A549 (cell line): ENCODE results near the gene BCL2. TPM values are rescaled to one million over a fixed set of nuclear protein-coding genes. Genes with fewer than 3 reads are reported as not detected.

Experiments
- ATAC-seq, 2 experiments: fragments of 200-7000 bp in 1 of 2; fragments of >200 bp in 1 of 2; cut with Nextera tagmentation in 1 of 2; cut with Tn5 transposase in 1 of 2; 3 replicates each; pipeline versions ENCODE4 v1.8.0 to v1.9.1; 2018 to 2020; ENCODE audit warnings: mild to moderate bottlenecking in 1 of 2, moderate library complexity in 1 of 2
- CTCF ChIA-PET: fragments of 300-600 bp; sonication (Branson Sonifier 250); formaldehyde crosslinking; extraction: SDS; loops from one replicate; lab custom pipeline; 2021; ENCODE audit warnings: antibody characterized with exemption, inconsistent platforms; lab: Yijun Ruan, JAX
- POLR2A ChIA-PET: fragments of 350-600 bp; formaldehyde crosslinking; extraction: SDS; loops from one replicate; lab custom pipeline; 2021; ENCODE audit warnings: antibody characterized with exemption, inconsistent platforms; lab: Yijun Ruan, JAX
- DNase-seq, 2 experiments: peaks; one replicate each; pipeline versions ENCODE4 v3.0.0 to v3.0.0-alpha.2; 2011 to 2016; ENCODE audit warnings: low read depth in 1 of 2, low spot score in 1 of 2
- FAIRE-seq: peaks from 2 replicates; lab custom pipeline; 2011; peaks lifted over from hg19 to GRCh38; lab: Jason Lieb, UNC
- H3K27ac ChIP-seq, 2 experiments: fragments of >200 bp; sonication (Bioruptor Twin); formaldehyde crosslinking; 3 replicates each; pipeline ENCODE4 v1.5.1; 2016 to 2017
- H3K4me1 ChIP-seq: fragments of >200 bp; sonication (Bioruptor Twin); formaldehyde crosslinking; 3 replicates; pipeline ENCODE4 v1.6.1; 2016
- H3K4me2 ChIP-seq: fragments of >200 bp; sonication (Bioruptor Twin); formaldehyde crosslinking; 3 replicates; pipeline ENCODE4 v1.6.1; 2016
- H3K4me3 ChIP-seq: fragments of >200 bp; sonication (Bioruptor Twin); formaldehyde crosslinking; 3 replicates; pipeline ENCODE4 v1.5.1; 2016
- H3K9me3 ChIP-seq: fragments of >200 bp; sonication (Bioruptor Twin); formaldehyde crosslinking; 3 replicates; pipeline ENCODE4 v1.6.1; 2016
- CEBPB ChIP-seq, 2 experiments: fragments of >200 bp in 1 of 2; sonication (Bioruptor Twin) in 1 of 2; formaldehyde crosslinking in 1 of 2; IDR thresholded peaks; 2 replicates each; pipeline ENCODE4 v1.6.1; 2012 to 2016
- CHD4 ChIP-seq: fragments of 200-600 bp; sonication (generic); IDR thresholded peaks from 2 replicates; pipeline ENCODE4 v1.6.1; 2016; ENCODE audit warnings: antibody characterized with exemption, mild to moderate bottlenecking, borderline replicate concordance
- EHMT2 ChIP-seq: fragments of 200-600 bp; sonication (generic); IDR thresholded peaks from 2 replicates; pipeline ENCODE4 v1.6.1; 2016; ENCODE audit warnings: antibody characterized with exemption, low read depth, mild to moderate bottlenecking, moderate library complexity
- EP300 ChIP-seq, 2 experiments: fragments of >200 bp; sonication (Bioruptor Twin); formaldehyde crosslinking; IDR thresholded peaks; 2 replicates in 1 of 2; 3 replicates in 1 of 2; pipeline ENCODE4 v1.6.1; 2016 to 2017
- FOSB ChIP-seq: fragments of 250-450 bp; sonication (Bioruptor Pico); IDR thresholded peaks from 2 replicates; pipeline ENCODE4 v1.5.0; 2020; ENCODE audit warnings: mild to moderate bottlenecking, moderate library complexity
- FOSL2 ChIP-seq, 2 experiments: fragments of 450-650 bp in 1 of 2; fragments of >200 bp in 1 of 2; sonication (Bioruptor Twin) in 1 of 2; formaldehyde crosslinking; IDR thresholded peaks; 2 replicates each; pipeline versions ENCODE4 v1.5.0 to v1.6.1; 2016 to 2020; ENCODE audit warnings: mild to moderate bottlenecking in 1 of 2, moderate library complexity in 1 of 2
- GATA3 ChIP-seq: IDR thresholded peaks from 2 replicates; pipeline ENCODE4 v1.6.1; 2012; ENCODE audit warnings: borderline replicate concordance
- HDAC2 ChIP-seq: fragments of 200-600 bp; sonication (generic); IDR thresholded peaks from 2 replicates; pipeline ENCODE4 v1.6.1; 2016
- HES2 ChIP-seq: fragments of >200 bp; sonication (Bioruptor Twin); formaldehyde crosslinking; IDR thresholded peaks from 2 replicates; pipeline ENCODE4 v1.6.1; 2016
- HOXB5 ChIP-seq: fragments of 250-450 bp; sonication (Bioruptor Pico); IDR thresholded peaks from 2 replicates; pipeline ENCODE4 v1.5.0; 2020; ENCODE audit warnings: mild to moderate bottlenecking, moderate library complexity
- JUN ChIP-seq, 2 experiments: fragments of >200 bp; sonication (Bioruptor Twin); formaldehyde crosslinking; IDR thresholded peaks; 2 replicates in 1 of 2; 3 replicates in 1 of 2; pipeline ENCODE4 v1.6.1; 2016 to 2017
- MAZ ChIP-seq: fragments of 150-350 bp; IDR thresholded peaks from 2 replicates; pipeline ENCODE4 v1.6.1; 2014; ENCODE audit warnings: antibody characterized with exemption, low read depth, low read length, borderline replicate concordance
- PHF8 ChIP-seq: fragments of 200-600 bp; sonication (generic); IDR thresholded peaks from 2 replicates; pipeline ENCODE4 v1.6.1; 2016; ENCODE audit warnings: low read depth, mild to moderate bottlenecking, antibody characterized with exemption, moderate library complexity, borderline replicate concordance
- POLR2A ChIP-seq: IDR thresholded peaks from 2 replicates; pipeline ENCODE4 v1.6.1; 2012; ENCODE audit warnings: mild to moderate bottlenecking, low read length
- RCOR1 ChIP-seq: fragments of 150-350 bp; IDR thresholded peaks from 2 replicates; pipeline ENCODE4 v1.6.1; 2014; ENCODE audit warnings: antibody characterized with exemption, low read length, low read depth
- ZC3H11A ChIP-seq: fragments of 450-650 bp; IDR thresholded peaks from 2 replicates; pipeline ENCODE4 v1.6.1; 2014; ENCODE audit warnings: antibody characterized with exemption, mild to moderate bottlenecking
- ZFP36 ChIP-seq: fragments of 450-650 bp; IDR thresholded peaks from 2 replicates; pipeline ENCODE4 v1.6.1; 2014; ENCODE audit warnings: borderline replicate concordance; ENCODE audit not compliant: partially characterized antibody
- ZNF302 ChIP-seq: fragments of 250-450 bp; sonication (Bioruptor Pico); IDR thresholded peaks from 2 replicates; pipeline ENCODE4 v1.9.0; 2021; ENCODE audit warnings: inconsistent platforms, mild to moderate bottlenecking, moderate library complexity
- WGBS: methylation state at CpG from one replicate; pipeline ENCODE4 v1.1.6; 2017; ENCODE audit errors: missing lambda C conversion rate; 5-methylcytosine and 5-hydroxymethylcytosine counted together
- polyA plus RNA-seq, 4 experiments: library from polyadenylated mRNA; depleted of rRNA in 3 of 4; stranded (reverse); fragments of >200 nt; fragmentation: RNase III in 1 of 4; extraction: RNeasy Plus Mini Kit Qiagen cat#74134 plus additional on column Dnase treatment in 1 of 4; gene quantifications; 2 replicates in 3 of 4; 3 replicates in 1 of 4; pipeline ENCODE4 v1.2.3, GENCODE V29; 2011 to 2017
- TF ChIP-seq, protein P1 (sequence below): fragments of 250-450 bp; sonication (Bioruptor Pico); IDR thresholded peaks from 2 replicates; pipeline ENCODE4 v1.5.0; 2021; ENCODE audit warnings: mild to moderate bottlenecking, moderate library complexity, borderline replicate concordance
- TF ChIP-seq, protein P2 (sequence below): IDR thresholded peaks from 2 replicates; pipeline ENCODE4 v1.6.1; 2012; ENCODE audit warnings: low read depth, borderline replicate concordance

BCL2 gene
- polyA plus RNA-seq, 2 of the 4 experiments (the other 2 are of a cell fraction) = 0.50 to 0.61 TPM

DNA sequence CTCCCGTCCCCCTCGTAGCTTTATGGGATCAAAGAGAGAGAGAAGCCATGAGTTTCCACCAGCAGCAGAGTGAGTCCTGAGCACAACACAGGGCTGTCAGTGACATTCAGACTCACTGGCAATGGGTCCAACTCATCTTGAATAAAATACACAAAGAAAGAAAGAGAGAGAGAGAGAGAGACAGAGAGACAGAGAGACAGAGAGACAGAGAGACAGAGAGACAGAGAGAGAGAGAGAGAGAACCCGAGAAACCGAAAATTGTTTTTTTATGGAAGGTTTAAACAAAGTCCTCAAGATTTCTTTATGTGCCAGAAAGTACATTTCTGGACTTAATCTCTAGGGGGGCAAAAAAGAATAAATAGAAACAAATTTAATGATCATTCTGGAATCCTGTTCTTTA lies 11.5 kb upstream of the BCL2 start (continued):
- TF ChIP-seq PHF8 (no peak), HDAC2 (no peak), ZC3H11A (no peak), ZNF302 (CRISPR knock-in tag) (no peak)

DNA sequence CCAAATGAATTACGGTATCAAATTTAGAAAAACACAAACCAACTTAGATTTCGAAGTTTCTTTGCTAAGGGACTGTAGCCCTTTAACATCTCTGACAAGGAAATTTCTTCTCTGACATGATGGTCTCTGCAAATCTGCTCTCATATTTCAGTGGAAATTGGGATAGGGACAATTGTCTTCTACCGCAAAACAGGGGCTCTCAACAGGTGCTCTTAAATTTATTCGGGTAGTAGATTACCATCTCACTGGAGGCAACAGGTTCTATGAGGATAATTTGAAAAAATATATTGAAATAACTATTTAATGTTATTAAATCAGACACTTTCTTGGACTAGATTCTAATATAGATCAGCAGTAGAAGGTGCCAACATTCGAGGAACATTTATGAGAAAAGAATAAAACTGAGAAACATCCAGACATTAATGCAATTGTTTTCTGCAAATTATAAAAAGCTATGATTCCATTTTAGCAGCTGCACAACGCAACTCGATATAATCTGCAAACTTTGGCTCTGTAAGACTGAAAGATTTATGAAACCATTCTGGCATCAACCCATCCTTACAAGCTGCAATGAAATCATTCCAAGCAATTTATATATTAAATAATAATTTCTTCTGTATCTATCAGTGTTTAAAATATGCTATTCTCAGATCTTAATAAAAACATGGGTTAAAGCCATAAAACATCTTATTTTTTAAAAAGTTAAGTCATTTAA lies 10.0 kb upstream of the BCL2 start:
- WGBS = 83% methylated on average over 7 of the region's 7 CpGs
- no peak for ATAC-seq
- TF ChIP-seq ZFP36 (no peak), GATA3 (no peak), MAZ (no peak), HES2 (no peak), FOSB (CRISPR knock-in tag) (no peak), RCOR1 (no peak), EP300 (IDR thresholded peaks at IDR 0.05) (no peak), CEBPB (IDR thresholded peaks at IDR 0.05) (no peak), ZC3H11A (no peak)
- TF ChIP-seq, protein P1, sequence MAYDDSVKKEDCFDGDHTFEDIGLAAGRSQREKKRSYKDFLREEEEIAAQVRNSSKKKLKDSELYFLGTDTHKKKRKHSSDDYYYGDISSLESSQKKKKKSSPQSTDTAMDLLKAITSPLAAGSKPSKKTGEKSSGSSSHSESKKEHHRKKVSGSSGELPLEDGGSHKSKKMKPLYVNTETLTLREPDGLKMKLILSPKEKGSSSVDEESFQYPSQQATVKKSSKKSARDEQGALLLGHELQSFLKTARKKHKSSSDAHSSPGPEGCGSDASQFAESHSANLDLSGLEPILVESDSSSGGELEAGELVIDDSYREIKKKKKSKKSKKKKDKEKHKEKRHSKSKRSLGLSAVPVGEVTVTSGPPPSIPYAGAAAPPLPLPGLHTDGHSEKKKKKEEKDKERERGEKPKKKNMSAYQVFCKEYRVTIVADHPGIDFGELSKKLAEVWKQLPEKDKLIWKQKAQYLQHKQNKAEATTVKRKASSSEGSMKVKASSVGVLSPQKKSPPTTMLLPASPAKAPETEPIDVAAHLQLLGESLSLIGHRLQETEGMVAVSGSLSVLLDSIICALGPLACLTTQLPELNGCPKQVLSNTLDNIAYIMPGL (CRISPR knock-in tag) = no peak
- Histone ChIP-seq H3K9me3 (no peaks in the 10 kb centered on the region), H3K27ac (no peak overlapping the region), H3K4me1 (no peaks in the 10 kb centered on the region), H3K4me2 (no peak overlapping the region), H3K4me3 (no peak overlapping the region)
- FAIRE-seq = no peak
- DNase-seq = no peak
- POLR2A ChIA-PET = no interaction called here
- CTCF ChIA-PET = no interaction called here

DNA sequence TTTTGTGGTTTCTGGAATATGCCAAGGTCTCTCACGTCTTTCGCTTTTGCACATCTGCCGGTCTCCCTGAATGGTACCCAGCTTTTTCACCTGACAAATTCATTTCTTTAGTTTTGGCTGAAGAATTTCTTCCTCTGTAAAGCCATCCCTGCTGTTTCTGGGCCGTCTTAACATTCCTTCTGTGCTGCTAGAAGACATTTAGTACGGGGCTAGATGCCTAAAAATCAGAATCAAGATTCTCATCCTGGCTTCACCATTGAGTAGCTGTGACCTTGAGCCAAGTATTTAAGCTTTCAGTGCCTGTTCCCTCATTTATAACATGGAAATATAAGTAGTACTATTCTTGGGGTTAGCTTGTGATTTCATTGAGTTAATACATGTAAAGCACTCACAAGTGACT lies 6.4 kb upstream of the BCL2 start:
- Histone ChIP-seq H3K4me3 (no peak overlapping the region), H3K27ac (no peak overlapping the region), H3K9me3 (no peaks in the 10 kb centered on the region), H3K4me1 (0 out of 3 replicates have a peak, but pooled peaks cover 6% of the 10 kb centered on the region), H3K4me2 (no peak overlapping the region)
- DNase-seq (no peak), ATAC-seq (no peak), FAIRE-seq (no peak)
- ChIA-PET CTCF (interaction anchor here (0.6 to 6.4 kb wide), 6 partner anchors 16 to 308 kb away, joined by 3 to 77 read pairs (median 4); no protein-coding TSS in a partner anchor), POLR2A (no interaction called here)
- 79% methylated on average over 5 of the region's 5 CpGs for WGBS
- TF ChIP-seq FOSL2 (IDR thresholded peaks at IDR 0.05) = no peak
- no peak for TF ChIP-seq FOSL2 (CRISPR knock-in tag; IDR thresholded peaks at IDR 0.05)
- TF ChIP-seq CEBPB (IDR thresholded peaks at IDR 0.05) = no peak
- no peak for TF ChIP-seq JUN (IDR thresholded peaks at IDR 0.05)
- no peak for TF ChIP-seq POLR2A
- TF ChIP-seq EHMT2 = no peak
- TF ChIP-seq CHD4 = no peak
- no peak for TF ChIP-seq FOSB (CRISPR knock-in tag)
- TF ChIP-seq HOXB5 (CRISPR knock-in tag) = no peak
- TF ChIP-seq, protein P2, sequence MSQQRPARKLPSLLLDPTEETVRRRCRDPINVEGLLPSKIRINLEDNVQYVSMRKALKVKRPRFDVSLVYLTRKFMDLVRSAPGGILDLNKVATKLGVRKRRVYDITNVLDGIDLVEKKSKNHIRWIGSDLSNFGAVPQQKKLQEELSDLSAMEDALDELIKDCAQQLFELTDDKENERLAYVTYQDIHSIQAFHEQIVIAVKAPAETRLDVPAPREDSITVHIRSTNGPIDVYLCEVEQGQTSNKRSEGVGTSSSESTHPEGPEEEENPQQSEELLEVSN = no peak
- TF ChIP-seq, all 56 proteins: peak for 0
